ENCODE results near the gene QSER1. TPM values are rescaled to one million over a fixed set of nuclear protein-coding genes. Genes with fewer than 3 reads are reported as not detected.

Gene QSER1
- total RNA-seq, 1 experiment from 2014 or later: 54.8 TPM

DNA sequence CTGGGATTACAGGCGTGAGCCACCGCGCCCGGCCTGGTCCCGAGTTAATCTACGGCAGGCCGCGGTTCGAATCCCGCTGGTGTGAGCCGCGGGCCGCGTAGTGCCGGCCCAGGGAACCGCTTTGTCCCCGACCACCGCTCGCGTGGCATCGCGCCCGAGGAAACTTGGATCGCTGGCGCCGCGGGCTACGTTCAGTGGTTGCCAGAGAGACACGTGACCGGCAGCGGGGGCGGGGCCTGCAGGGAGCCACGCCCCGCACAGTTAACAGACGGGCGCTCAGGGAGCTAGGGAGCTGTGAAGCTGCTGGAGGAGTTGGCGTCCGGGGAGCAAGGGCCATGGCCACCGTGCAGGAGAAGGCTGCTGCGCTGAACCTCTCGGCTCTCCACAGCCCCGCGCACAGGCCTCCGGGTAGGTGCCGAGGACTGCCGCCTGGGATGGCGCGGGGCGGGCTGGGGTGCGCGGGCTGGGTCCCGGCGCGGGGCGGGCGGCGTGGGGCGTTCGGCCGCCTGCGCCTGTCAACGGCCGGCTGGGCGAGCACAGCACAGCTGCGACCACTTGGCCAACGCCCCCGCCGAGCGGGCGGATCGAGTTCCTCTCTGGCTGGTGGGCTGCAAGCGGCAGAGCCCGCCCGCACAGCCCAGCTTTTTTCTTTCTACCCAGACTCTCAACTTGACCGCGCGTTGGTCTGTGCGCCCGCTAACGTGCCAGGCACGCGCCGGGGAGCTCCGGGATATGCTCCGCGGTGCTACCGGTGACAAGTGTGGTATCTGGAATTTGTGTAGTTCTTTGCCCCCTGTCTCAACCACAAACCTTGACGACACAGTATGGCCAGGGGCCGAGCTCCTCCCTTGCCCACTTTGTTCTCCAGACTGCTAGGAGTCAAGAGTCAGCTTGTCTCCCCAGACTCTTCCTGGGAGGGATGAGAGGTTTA, 123.3 kb downstream of the QSER1 start, which contains the start of gene DEPDC7:
Gene DEPDC7, plus strand, starts transcription at position 258 of the 931 bp plus-strand sequence. Its CDS starts 78 bp downstream, at position 336.
- intact Hi-C loops (cut with micrococcal nuclease; ENCODE audit: unreplicated experiment): no loop called here
- H3K4me3 Mint-ChIP-seq (ENCODE audit: low read depth, unreplicated experiment): peak within 1 kb of the TSS; percentile 87
- CTCF ChIA-PET: interaction anchor here (1.3 kb wide), 1 partner anchor 50 kb away, joined by 5 read pairs; no protein-coding TSS in a partner anchor
- TF ChIP-seq, protein P1, sequence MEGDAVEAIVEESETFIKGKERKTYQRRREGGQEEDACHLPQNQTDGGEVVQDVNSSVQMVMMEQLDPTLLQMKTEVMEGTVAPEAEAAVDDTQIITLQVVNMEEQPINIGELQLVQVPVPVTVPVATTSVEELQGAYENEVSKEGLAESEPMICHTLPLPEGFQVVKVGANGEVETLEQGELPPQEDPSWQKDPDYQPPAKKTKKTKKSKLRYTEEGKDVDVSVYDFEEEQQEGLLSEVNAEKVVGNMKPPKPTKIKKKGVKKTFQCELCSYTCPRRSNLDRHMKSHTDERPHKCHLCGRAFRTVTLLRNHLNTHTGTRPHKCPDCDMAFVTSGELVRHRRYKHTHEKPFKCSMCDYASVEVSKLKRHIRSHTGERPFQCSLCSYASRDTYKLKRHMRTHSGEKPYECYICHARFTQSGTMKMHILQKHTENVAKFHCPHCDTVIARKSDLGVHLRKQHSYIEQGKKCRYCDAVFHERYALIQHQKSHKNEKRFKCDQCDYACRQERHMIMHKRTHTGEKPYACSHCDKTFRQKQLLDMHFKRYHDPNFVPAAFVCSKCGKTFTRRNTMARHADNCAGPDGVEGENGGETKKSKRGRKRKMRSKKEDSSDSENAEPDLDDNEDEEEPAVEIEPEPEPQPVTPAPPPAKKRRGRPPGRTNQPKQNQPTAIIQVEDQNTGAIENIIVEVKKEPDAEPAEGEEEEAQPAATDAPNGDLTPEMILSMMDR (IDR thresholded peaks at IDR 0.05; ENCODE audit: unreplicated experiment): no peak
- H3K27ac Mint-ChIP-seq (ENCODE audit: unreplicated experiment): peak within 1 kb of the TSS; percentile 26
- no peaks in the 10 kb centered on the region for H3K4me1 Mint-ChIP-seq (ENCODE audit: low read depth, unreplicated experiment)
- BruUV-seq (replicated peaks): no TSS peak
- H3K9me3 Mint-ChIP-seq (ENCODE audit: low read depth, unreplicated experiment): no peaks in the 10 kb centered on the region
- no peaks in the 10 kb centered on the region for H3K27me3 Mint-ChIP-seq (ENCODE audit: unreplicated experiment)
- peak; percentile 91 for DNase-seq
- peaks cover 12% of the 10 kb centered on the region for H3K36me3 Mint-ChIP-seq (ENCODE audit: insufficient read depth, unreplicated experiment)

DNA sequence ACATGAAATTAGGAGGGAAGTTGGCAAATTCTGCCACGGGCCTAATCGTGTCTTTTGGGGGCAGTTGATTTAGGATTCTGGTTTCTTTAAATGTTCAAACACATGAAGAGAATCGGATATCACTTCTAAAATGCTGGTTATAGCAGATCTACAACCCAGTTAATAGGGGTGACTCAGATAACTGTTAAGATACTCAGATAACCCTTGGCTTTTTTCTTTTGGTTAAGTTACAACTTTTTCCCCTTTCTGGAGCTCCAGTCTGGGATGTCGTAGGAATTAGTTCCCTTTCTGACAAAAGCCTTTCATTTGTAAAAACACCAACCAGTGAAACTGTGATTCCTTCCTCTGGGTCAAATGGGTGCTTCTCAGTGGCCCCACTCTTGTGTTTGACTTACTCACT, 124.0 kb downstream of the QSER1 start:
- TF ChIP-seq, protein P1 (IDR thresholded peaks at IDR 0.05; ENCODE audit: unreplicated experiment): no peak
- CTCF ChIA-PET: interaction anchor here (1.3 kb wide), 1 partner anchor 49 kb away, joined by 5 read pairs; no protein-coding TSS in a partner anchor
- no TSS peak for BruUV-seq (replicated peaks)
- Mint-ChIP-seq H3K36me3 (ENCODE audit: insufficient read depth, unreplicated experiment) (peaks cover 12% of the 10 kb centered on the region), H3K27me3 (ENCODE audit: unreplicated experiment) (no peaks in the 10 kb centered on the region), H3K4me1 (ENCODE audit: low read depth, unreplicated experiment) (no peaks in the 10 kb centered on the region), H3K4me3 (ENCODE audit: low read depth, unreplicated experiment) (peak overlapping the region; percentile 87), H3K9me3 (ENCODE audit: low read depth, unreplicated experiment) (no peaks in the 10 kb centered on the region), H3K27ac (ENCODE audit: unreplicated experiment) (peak overlapping the region; percentile 26)
- no peak for DNase-seq
- intact Hi-C loops (cut with micrococcal nuclease; ENCODE audit: unreplicated experiment): no loop called here

DNA sequence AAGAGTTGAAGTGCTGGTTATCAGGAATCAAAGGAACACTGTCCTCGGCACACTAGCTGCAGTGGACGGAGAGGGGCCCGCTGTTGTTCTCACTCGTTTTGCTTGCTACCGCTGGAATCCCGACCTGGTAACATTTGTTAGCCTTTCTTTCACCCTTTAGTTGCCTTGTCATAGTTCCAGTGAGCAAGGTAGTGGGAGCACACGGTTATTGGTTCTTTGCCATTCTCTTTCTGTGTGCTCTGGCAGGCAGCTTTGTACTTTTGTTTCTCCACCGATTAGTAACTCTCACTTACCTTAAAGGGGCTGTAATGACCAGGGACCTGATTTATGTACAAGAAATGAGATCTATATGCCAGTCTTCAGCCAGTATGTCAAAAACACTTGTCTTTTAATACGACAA, 124.9 kb downstream of the QSER1 start:
- no TSS peak for BruUV-seq (replicated peaks)

DNA sequence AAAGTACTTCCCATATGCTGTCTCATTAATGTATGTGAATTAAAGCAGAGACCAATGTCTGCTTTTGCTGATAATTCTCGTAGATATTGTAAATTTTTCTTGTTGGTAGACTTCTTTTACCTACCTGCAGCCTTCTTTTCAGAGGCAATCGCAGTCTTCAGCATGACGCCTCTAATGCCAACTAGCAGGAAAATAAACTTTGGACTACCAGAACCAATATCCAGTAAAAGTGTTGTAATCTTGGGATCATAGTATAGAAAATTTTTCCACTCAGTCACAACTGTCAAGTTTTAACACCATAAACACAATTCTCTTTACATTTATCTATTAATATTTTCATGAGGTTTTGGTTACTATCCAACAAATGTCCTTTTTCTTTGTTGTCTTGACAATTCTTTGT, 125.4 kb downstream of the QSER1 start:
- no TSS peak for BruUV-seq (replicated peaks)
- intact Hi-C loops (cut with micrococcal nuclease; ENCODE audit: unreplicated experiment): no loop called here

More for the DNA sequence above, 124.9 kb downstream of the QSER1 start:
- Mint-ChIP-seq H3K27me3 (ENCODE audit: unreplicated experiment) (no peaks in the 10 kb centered on the region), H3K4me1 (ENCODE audit: low read depth, unreplicated experiment) (no peaks in the 10 kb centered on the region), H3K27ac (ENCODE audit: unreplicated experiment) (no peak overlapping the region), H3K9me3 (ENCODE audit: low read depth, unreplicated experiment) (no peaks in the 10 kb centered on the region), H3K4me3 (ENCODE audit: low read depth, unreplicated experiment) (no peak overlapping the region), H3K36me3 (ENCODE audit: insufficient read depth, unreplicated experiment) (peaks cover 12% of the 10 kb centered on the region)
- intact Hi-C loops (cut with micrococcal nuclease; ENCODE audit: unreplicated experiment): no loop called here
- CTCF ChIA-PET: no interaction called here
- no peak for DNase-seq
- TF ChIP-seq, protein P1 (IDR thresholded peaks at IDR 0.05; ENCODE audit: unreplicated experiment): no peak

More for the DNA sequence above, 125.4 kb downstream of the QSER1 start:
- Mint-ChIP-seq H3K4me1 (ENCODE audit: low read depth, unreplicated experiment) (no peaks in the 10 kb centered on the region), H3K36me3 (ENCODE audit: insufficient read depth, unreplicated experiment) (peaks cover 12% of the 10 kb centered on the region), H3K4me3 (ENCODE audit: low read depth, unreplicated experiment) (no peak overlapping the region), H3K9me3 (ENCODE audit: low read depth, unreplicated experiment) (no peaks in the 10 kb centered on the region), H3K27me3 (ENCODE audit: unreplicated experiment) (no peaks in the 10 kb centered on the region), H3K27ac (ENCODE audit: unreplicated experiment) (no peak overlapping the region)
- TF ChIP-seq, protein P1 (IDR thresholded peaks at IDR 0.05; ENCODE audit: unreplicated experiment): no peak
- no peak for DNase-seq
- CTCF ChIA-PET: no interaction called here
